NCI-H1436 treated with DMSO at 0.1 percent for 48 hours (cell line): Measurements from ENCODE around the gene STX7.
A peak's percentile ranks its signal among the peaks of the same experiment; 100 is the strongest.
"Not testable (repeated sequence)": the region's sequence is repeated elsewhere in the genome, so short reads cannot be mapped to it uniquely, and the experiment has no call there.

ENCODE experiments used
- DNase-seq: peaks from one replicate; lab custom pipeline; 2025; lab: John Stamatoyannopoulos, UW

STX7 gene

GRCh38 chr6:132512638-132513632, at the start of gene STX7:
Gene STX7 (minus strand): TSS chr6:132513116. CDS start chr6:132503530, 9,586 bp downstream.
- peak; percentile 62 for DNase-seq

- not testable (repeated sequence) for DNase-seq
These were observed 47.2 kb upstream of the STX7 start for GRCh38 chr6:132560087-132560486.

- no peak for DNase-seq
These were observed 39.5 kb upstream of the STX7 start, which contains the start of gene TAAR8 for GRCh38 chr6:132552372-132552771. Gene TAAR8 (plus strand): TSS chr6:132552672. CDS start chr6:132552693, 21 bp downstream.

GRCh38 chr6:132551214-132551613, 38.3 kb upstream of the STX7 start:
- DNase-seq: no peak

GRCh38 chr6:132548746-132549463, 36.0 kb upstream of the STX7 start:
- no peak for DNase-seq

- no peak for DNase-seq
These were observed 31.9 kb upstream of the STX7 start for GRCh38 chr6:132544826-132545225.

GRCh38 chr6:132537977-132538376, 25.1 kb upstream of the STX7 start, which contains the start of gene TAAR9:
Gene TAAR9 (plus strand): TSS chr6:132538277. CDS start chr6:132538290, 13 bp downstream.
- no peak for DNase-seq

GRCh38 chr6:132537145-132537544, 24.2 kb upstream of the STX7 start:
- no peak for DNase-seq

GRCh38 chr6:132534546-132534945, 21.6 kb upstream of the STX7 start:
- not testable (repeated sequence) for DNase-seq

- DNase-seq: no peak
These were observed 17.5 kb upstream of the STX7 start for GRCh38 chr6:132530293-132530974.

GRCh38 chr6:132527791-132528190, 14.9 kb upstream of the STX7 start:
- DNase-seq: no peak

GRCh38 chr6:132526461-132526860, 13.5 kb upstream of the STX7 start:
- DNase-seq: no peak

GRCh38 chr6:132525866-132526265, 12.9 kb upstream of the STX7 start:
- no peak for DNase-seq

GRCh38 chr6:132524646-132525045, 11.7 kb upstream of the STX7 start:
- DNase-seq: no peak

- DNase-seq: no peak
These were observed 8.0 kb upstream of the STX7 start for GRCh38 chr6:132520953-132521352.

GRCh38 chr6:132515386-132515785, 2.5 kb upstream of the STX7 start:
- no peak for DNase-seq

- DNase-seq: no peak
These were observed 1.1 kb upstream of the STX7 start for GRCh38 chr6:132513831-132514545.

GRCh38 chr6:132512342-132512637, 626 bp downstream of the STX7 start:
- no peak for DNase-seq

GRCh38 chr6:132511831-132512220, 1.1 kb downstream of the STX7 start:
- DNase-seq: no peak

GRCh38 chr6:132511210-132511830, 1.6 kb downstream of the STX7 start:
- DNase-seq: no peak
